ENCODE data around the gene MRLN.
A peak's percentile ranks its signal among the peaks of the same experiment; 100 is the strongest.
"Not testable (repeated sequence)": the region's sequence is repeated elsewhere in the genome, so short reads cannot be mapped to it uniquely, and the experiment has no call there.

MRLN gene

DNA sequence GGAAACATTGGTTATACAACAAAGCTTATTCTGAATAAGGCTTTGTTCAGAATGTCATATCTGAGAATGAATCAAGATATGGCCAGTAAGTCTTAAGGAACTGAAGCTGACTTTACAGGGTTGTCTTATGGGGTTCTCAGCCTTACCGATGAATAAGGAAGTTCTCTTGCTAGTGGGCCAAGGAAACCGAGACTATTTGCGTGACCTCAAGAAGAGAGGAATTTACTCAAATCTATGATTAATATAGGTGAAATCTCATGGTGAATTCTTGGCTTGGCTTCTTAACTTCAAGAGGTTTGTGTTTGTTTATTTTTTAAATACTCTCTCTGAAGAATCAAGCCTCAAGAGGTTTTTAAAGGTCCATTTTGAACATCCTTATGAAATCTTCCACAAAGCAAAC is 4.7 kb upstream of the MRLN start:
- no peak for DNase-seq (ENCODE audit: low spot score)
- TF ChIP-seq, protein P1, sequence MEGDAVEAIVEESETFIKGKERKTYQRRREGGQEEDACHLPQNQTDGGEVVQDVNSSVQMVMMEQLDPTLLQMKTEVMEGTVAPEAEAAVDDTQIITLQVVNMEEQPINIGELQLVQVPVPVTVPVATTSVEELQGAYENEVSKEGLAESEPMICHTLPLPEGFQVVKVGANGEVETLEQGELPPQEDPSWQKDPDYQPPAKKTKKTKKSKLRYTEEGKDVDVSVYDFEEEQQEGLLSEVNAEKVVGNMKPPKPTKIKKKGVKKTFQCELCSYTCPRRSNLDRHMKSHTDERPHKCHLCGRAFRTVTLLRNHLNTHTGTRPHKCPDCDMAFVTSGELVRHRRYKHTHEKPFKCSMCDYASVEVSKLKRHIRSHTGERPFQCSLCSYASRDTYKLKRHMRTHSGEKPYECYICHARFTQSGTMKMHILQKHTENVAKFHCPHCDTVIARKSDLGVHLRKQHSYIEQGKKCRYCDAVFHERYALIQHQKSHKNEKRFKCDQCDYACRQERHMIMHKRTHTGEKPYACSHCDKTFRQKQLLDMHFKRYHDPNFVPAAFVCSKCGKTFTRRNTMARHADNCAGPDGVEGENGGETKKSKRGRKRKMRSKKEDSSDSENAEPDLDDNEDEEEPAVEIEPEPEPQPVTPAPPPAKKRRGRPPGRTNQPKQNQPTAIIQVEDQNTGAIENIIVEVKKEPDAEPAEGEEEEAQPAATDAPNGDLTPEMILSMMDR (IDR thresholded peaks at IDR 0.05; ENCODE audit: extremely low read depth, missing control alignments), result no peak

DNA sequence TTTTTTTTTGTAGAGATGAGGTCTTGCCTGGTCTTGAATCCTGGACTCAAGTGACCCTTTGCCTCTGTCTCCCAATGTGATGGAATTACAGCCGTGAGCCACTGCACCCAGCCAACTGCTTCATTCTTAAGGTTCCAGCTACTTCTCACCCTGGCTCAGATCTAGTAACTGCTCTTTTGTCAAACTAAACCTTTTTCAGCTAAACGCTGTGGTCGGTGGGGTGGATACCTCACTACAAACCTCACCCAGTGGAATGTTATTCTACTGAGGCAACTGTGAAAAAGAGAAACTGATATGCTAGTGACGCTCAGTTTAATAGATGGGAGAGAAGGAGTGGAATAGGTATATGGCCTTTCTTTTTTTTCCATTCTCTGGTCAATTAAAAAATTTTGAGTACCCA is 1.7 kb upstream of the MRLN start:
- TF ChIP-seq, protein P1 (IDR thresholded peaks at IDR 0.05; ENCODE audit: extremely low read depth, missing control alignments), result no peak
- no peak for DNase-seq (ENCODE audit: low spot score)

DNA sequence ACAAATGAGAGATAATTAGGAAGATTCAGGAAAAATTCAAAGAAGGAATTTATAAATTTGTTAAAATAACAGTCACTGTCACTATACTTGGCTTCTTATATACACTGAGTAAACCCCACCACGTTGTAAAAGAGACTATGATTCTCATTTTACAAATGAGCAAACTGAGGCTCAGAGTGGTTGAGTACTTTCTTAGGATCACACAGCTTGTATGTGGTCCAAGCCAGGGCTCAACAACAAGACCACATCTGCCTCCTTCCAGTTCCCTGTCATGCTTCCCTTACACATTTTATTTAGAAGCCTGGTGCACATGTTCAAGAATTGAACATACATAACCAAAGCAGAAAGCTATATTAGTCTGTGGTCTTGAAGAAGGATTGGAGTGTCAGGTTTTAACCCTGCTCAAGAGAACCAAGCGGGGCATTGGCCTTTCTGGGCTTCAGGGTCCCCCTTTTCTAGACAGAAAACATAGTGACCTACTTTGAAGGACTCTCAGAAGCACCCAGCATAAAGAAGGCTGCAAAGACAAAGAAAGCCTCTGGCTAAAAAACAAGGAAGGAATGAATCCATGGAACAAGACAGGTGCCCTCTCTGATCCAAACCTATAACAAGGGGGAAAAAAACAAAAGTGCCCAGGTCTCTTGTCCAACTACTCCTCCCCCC is 846 bp downstream of the MRLN start:
- no peak for DNase-seq (ENCODE audit: low spot score)
- TF ChIP-seq, protein P1 (IDR thresholded peaks at IDR 0.05; ENCODE audit: extremely low read depth, missing control alignments), result no peak

DNA sequence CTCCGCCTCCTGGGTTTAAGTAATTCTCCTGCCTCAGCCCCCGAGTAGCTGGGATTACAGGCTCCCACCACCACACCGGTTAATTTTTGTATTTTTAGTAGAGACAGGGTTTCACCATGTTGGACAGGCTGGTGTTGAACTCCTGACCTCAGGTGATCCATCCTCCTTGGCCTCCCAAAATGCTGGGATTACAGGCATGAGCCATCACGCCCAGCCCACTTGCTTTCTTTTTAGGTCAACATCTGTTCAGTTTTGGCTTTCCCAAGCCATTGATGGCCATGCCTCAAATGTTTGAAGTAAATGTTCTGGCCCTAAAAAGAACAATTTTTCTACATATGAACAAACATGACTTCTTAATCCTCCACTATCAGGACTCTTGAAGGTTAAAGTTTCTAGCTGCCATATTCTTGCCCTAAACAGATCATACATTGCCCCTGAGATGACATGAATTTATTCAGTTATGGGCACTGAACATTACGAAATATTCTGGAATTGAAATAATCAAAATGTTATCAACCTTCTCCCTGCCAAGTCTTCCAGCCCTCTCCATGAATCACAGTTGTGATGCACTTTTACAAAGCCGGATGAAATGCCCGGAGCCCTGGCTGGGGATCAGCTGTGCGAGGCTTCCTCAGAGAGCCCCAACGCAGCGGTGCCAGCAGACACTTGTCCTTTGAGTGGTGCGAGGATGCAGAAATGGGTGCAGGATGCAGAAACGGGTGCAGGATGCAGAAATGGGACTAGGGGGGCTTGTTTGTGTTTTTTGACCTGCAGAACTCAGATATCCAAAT is 2.9 kb downstream of the MRLN start:
- TF ChIP-seq, protein P1 (IDR thresholded peaks at IDR 0.05; ENCODE audit: extremely low read depth, missing control alignments), result no peak
- DNase-seq (ENCODE audit: low spot score), result no peak

DNA sequence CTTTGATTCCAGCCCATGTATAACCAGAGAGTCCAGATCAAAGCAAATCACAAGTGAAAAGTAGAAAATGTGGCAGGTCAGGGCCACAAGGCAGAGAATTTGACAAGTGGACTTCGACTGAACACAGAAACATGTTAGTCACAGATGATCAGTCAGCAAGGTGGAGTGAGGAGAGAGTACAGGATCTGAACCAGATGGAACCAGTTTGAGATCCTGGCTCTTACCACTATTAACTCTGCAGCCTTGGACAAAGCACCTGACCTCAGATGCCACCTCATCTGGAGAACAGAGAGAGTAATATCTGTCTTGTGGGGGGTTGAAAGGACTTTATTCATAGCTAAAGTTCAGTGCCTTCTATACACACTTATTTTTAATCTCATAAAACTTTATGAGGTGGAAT is 4.4 kb downstream of the MRLN start:
- TF ChIP-seq, protein P1 (IDR thresholded peaks at IDR 0.05; ENCODE audit: extremely low read depth, missing control alignments), result no peak
- peak; percentile 17 for DNase-seq (ENCODE audit: low spot score)

DNA sequence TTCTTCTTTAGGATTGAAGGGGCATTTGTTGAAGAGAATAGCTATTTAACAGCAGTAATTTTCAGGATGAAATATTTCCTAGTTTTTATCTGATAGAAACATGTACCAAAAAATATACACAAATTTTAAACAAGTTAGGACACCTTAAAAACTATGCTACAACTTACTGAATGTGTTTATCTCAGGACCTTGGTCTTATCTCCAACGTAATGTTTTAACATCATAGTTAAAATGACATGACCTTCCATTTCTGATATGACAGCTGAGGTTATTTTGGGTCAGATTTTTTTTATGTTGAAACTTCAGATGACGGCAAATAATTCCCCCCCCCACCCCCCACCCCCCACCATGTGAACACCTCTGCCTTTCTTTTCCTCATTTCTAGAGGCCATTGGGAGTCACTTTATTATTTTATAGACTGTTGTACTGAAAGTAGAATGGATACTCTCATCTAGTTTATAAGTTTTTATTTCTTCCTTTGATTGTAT is 8.0 kb downstream of the MRLN start:
- DNase-seq (ENCODE audit: low spot score), result no peak
- TF ChIP-seq, protein P1 (IDR thresholded peaks at IDR 0.05; ENCODE audit: extremely low read depth, missing control alignments), result no peak

DNA sequence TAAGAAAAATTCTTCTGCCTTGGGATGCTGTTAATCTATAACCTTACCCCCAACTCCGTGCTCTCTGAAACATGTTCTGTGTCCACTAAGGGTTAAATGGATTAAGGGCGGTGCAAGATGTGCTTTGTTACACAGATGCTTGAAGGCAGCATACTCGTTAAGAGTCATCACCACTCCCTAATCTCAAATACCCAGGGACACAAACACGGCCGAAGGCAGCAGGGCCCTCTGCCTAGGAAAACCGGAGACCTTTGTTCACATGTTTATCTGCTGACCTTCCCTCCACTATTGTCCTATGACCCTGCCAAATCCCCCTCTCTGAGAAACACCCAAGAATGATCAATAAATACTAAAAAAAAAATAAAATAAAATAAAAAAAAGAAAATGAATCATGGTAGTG is 8.5 kb downstream of the MRLN start:
- DNase-seq (ENCODE audit: low spot score), result not testable (repeated sequence)

DNA sequence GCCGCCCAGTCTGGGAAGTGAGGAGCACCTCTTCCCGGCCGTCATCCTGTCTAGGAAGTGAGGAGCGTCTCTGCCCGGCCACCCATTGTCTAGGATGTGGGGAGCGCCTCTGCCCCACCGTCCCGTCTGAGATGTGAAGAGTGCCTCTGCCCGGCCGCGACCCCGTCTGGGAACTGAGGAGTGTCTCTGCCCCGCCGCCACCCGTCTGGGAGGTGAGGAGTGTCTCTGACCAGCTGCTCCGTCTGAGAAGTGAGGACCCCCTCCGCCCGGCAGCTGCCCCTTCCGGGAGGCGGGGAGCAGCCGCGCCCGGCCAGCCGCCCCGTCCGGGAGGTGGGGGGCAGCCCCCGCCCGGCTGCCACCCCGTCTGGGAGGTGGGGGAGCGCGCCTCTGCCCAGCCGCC is 9.1 kb downstream of the MRLN start:
- DNase-seq (ENCODE audit: low spot score), result not testable (repeated sequence)
